ENCODE measurements around the gene HDAC3.

Gene HDAC3

DNA sequence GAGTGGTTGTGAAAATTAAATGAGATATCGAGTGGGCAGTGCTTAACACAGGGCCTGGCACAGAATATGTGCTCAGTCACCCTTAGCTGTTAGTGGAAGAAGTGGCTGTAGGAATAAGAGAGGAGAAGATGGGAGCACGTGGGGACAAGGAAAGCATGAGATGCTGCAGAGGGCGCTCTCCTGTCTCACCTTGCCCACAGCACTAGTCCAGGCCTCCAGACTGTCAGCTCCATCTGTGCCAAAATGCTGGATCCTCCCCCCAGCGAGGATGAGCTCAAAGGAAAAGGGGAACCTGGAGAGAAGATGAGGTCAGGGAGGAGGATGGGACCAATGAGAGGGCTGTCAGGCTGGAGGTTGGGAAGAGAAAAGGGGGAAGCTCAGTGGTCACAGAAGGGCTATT is 32.9 kb upstream of the HDAC3 start:
- H3K36me3 Mint-ChIP-seq, result no peaks in the 10 kb centered on the region
- no peak overlapping the region for H3K4me3 Mint-ChIP-seq
- peaks cover 5% of the 10 kb centered on the region for H3K4me1 Mint-ChIP-seq
- ATAC-seq (ENCODE audit: low read depth) (no peak), DNase-seq (ENCODE audit: low spot score in 2 of 2) (no peak)
- H3K27ac Mint-ChIP-seq, result no peak overlapping the region
- H3K27me3 Mint-ChIP-seq, result peaks cover 2% of the 10 kb centered on the region
- no peaks in the 10 kb centered on the region for H3K9me3 Mint-ChIP-seq

DNA sequence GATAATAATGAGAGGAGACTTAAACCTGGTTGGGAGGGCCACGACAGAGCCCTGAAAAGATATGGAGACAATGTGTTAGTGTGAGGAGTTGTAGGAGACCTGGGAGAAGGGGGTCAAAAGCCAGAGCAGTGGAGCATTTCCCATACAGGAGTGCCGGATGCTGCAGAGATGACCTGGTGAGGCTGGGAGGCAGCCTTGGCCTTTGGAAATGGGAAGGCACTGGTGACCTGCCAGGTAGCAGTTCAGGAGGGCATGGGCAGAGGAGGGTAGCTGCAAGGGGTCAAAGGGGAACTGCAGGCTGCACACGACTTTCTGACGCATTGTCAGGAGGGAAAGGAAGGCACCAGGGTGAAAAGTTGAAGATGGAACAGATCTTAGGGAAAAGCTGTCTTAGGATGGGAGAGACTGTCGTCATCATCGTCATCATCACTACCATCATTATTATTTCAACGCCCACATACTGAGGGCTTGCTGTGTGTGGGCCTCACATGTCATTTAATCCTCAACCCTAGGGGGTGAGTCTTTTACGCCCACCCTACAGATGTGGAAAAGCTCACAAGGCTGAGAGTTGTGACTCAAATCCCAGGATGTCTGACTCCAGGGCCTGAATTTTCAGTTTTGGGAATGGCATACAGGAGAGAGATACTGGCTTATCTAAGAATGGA is 32.1 kb upstream of the HDAC3 start:
- no peak overlapping the region for H3K27ac Mint-ChIP-seq
- H3K4me1 Mint-ChIP-seq, result peaks cover 5% of the 10 kb centered on the region
- no peaks in the 10 kb centered on the region for H3K9me3 Mint-ChIP-seq
- no peaks in the 10 kb centered on the region for H3K36me3 Mint-ChIP-seq
- no peak for DNase-seq (ENCODE audit: low spot score in 2 of 2)
- no peak overlapping the region for H3K4me3 Mint-ChIP-seq
- no peak for ATAC-seq (ENCODE audit: low read depth)
- H3K27me3 Mint-ChIP-seq, result peaks cover 2% of the 10 kb centered on the region

DNA sequence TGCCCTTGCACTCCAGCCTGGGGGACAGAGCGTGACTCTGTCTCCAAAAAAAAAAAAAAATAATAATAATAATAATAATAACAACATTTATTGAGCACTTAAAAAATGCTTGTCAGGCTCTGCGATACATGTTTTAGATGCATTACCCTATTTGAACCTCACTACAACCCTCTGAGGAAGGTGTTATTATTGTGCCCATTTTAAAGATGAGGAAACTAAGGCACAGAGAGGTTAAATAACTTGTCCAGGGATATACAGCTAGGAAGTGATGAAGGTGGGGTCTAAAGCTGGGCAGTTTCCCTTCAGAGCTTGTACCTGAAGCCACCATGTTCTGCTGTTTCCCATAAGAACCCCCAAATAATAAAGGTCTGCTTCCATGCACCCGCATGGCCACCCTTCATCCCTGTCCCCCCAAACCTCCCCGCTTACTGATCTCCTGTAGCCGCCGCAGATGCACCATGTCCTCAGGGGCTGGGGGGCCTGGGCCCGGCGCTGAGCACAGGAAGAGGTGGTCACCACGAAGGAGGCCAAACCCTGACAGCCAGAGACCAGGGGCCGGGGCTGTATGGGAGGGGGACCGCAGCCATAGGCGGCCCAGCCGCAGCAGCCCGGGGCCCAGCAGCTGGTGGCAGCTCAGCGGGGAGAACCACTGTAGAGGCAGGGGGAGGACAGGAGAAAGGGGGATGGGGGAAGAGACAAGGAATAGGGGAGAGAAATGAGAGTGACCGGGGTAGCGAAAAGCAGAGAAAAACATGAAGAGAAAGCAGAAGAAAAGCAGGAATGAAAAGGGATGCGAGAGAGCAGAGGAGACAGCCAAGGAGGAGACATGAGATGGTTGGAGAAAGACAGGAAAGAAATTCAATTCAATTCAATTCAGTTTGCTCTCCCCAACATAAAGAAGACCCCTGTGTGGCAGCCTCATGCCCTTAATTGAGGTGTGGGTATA is 29.6 kb upstream of the HDAC3 start:
- H3K4me3 Mint-ChIP-seq, result no peak overlapping the region
- no peak overlapping the region for H3K27ac Mint-ChIP-seq
- no peak for ATAC-seq (ENCODE audit: low read depth)
- DNase-seq (ENCODE audit: low spot score in 2 of 2), result no peak
- H3K27me3 Mint-ChIP-seq, result no peaks in the 10 kb centered on the region
- H3K36me3 Mint-ChIP-seq, result no peaks in the 10 kb centered on the region
- H3K9me3 Mint-ChIP-seq, result no peaks in the 10 kb centered on the region
- H3K4me1 Mint-ChIP-seq, result peaks cover 3% of the 10 kb centered on the region

DNA sequence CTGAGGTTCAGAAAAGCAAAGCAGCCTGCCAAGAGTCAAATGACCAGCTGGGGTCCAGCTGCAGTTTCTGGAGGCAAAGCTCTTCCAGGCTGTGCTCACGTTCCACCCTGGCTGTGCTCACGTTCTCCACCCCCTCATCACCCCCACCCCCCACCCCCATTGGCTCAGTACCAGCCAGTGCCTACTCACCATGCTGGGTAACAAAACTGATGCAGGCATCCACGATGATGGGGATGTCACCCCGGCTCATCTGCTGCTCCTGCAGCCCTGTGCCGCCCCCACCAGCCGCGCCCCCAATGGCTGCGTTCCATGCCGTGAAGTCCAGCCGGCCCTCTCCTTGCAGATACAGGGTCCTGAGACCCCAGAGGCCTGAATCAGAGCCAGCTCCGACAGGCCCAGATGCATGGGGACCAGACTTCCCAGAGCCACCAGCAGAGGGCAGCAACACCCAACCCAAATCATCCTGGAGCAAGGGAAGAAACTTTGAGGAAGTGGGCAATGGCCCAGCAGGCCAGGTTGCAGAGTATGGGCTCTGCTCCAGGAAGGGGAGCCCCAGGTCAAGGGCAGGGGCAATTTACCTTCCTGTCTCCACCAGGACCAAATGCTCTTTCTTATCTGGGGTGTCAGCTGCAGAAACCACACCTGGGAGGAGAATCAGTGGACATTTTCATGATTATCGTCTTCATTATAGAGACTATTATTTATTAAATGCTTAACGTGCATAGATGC is 28.2 kb upstream of the HDAC3 start:
- no peaks in the 10 kb centered on the region for H3K36me3 Mint-ChIP-seq
- peak; percentile 70 to 76 for DNase-seq (ENCODE audit: low spot score in 2 of 2)
- H3K27ac Mint-ChIP-seq, result no peak overlapping the region
- no peaks in the 10 kb centered on the region for H3K9me3 Mint-ChIP-seq
- peak; percentile 100 for ATAC-seq (ENCODE audit: low read depth)
- H3K4me3 Mint-ChIP-seq, result no peak overlapping the region
- no peaks in the 10 kb centered on the region for H3K27me3 Mint-ChIP-seq
- peaks cover 3% of the 10 kb centered on the region for H3K4me1 Mint-ChIP-seq

DNA sequence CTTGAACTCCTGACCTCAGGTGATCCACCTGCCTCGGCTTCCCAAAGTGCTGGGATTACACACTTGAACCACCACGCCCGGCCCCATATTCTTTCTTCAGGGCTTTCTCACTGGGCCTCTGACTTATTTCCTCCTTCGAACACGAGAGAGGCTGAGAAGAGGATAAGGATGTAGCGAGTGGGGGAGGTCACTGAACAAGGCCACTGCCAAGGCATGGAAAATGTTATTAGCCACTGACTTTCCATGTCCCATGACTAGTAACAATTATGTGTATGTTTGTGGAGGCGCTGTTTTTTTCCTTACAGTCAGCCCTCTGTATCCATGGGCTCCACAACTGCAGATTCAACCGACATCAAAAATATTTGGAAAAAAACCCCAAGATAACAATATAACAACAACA is 26.9 kb upstream of the HDAC3 start:
- Mint-ChIP-seq H3K4me3 (no peak overlapping the region), H3K27ac (no peak overlapping the region), H3K4me1 (peaks cover 3% of the 10 kb centered on the region), H3K9me3 (peaks cover 2% of the 10 kb centered on the region), H3K27me3 (peaks cover 2% of the 10 kb centered on the region), H3K36me3 (peaks cover 3% of the 10 kb centered on the region)
- ATAC-seq (ENCODE audit: low read depth), result no peak
- no peak for DNase-seq (ENCODE audit: low spot score in 2 of 2)

DNA sequence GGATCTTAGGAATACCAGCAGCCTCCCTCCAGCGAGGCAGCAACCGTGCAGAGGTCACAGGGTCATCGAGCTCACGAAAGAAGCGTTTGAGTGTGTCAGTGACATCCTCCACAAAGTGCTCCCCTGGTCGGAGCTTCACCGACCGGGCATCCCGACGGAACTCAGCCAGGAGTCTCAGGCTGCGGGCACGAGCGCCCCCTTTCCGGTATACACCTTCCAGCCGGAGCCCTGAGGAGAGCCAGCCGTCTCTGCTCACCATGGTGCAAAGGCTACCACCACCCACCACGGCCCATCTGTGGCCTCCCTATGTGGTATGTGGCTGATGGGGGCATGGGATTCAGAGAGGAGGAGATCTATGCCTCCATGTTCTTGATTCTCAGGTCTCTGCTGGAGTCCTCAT is 25.4 kb upstream of the HDAC3 start:
- Mint-ChIP-seq H3K27me3 (peaks cover 9% of the 10 kb centered on the region), H3K4me1 (peaks cover 3% of the 10 kb centered on the region), H3K36me3 (peaks cover 3% of the 10 kb centered on the region), H3K27ac (no peak overlapping the region), H3K9me3 (peaks cover 2% of the 10 kb centered on the region), H3K4me3 (no peak overlapping the region)
- ATAC-seq (ENCODE audit: low read depth), result no peak
- DNase-seq (ENCODE audit: low spot score in 2 of 2), result no peak

DNA sequence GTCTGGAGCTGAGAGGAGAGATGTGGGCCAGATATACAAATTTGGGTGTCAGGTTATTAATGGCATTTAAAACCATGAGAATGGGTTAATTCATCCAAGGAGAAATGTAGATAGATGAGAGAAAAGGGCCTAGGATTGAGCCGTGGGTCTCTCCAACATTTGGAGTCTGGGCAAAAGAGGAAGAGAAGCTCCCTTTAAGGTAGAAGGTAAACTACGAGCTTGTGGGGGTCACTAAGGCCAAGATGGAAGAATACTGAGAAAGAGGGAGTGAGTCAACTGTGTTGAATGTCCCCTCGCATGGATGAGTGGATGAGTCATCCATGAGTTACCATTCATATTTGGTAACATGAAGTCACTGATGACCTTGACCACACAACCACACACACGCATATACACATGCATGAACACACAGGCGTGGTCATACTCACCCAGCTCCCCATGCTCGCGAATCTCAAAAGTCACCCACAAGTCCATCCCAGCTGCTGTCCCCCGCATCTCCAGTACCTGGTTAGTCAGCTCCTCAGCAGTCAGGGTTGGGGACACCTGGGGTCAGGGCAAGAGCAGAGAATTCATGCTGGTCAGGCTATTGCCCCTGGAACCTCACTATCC is 21.4 kb upstream of the HDAC3 start:
- H3K27me3 Mint-ChIP-seq, result peaks cover 21% of the 10 kb centered on the region
- no peak for DNase-seq (ENCODE audit: low spot score in 2 of 2)
- ATAC-seq (ENCODE audit: low read depth), result no peak

DNA sequence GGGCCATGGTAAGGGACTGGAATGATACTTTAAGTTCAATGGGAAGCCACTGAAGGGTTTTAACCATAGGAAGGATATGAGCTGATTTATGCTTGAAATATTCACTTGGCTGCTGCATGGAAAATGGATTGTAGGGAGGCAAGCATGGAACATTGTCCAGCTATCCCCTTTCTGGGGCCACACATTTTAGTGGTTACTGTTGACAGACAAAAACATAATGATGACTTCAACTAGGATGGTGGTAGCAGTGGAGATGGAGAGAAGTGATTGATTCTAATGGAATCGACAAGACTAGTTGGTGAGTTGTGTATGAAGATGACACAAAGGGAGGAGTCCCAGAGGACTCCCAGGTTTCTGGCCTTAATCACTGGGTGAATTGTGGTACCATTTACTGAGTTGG is 20.8 kb upstream of the HDAC3 start:
- ATAC-seq (ENCODE audit: low read depth), result no peak
- no peak overlapping the region for H3K27ac Mint-ChIP-seq
- no peak overlapping the region for H3K4me3 Mint-ChIP-seq
- peaks cover 4% of the 10 kb centered on the region for H3K4me1 Mint-ChIP-seq
- DNase-seq (ENCODE audit: low spot score in 2 of 2), result no peak
- peaks cover 2% of the 10 kb centered on the region for H3K9me3 Mint-ChIP-seq
- H3K27me3 Mint-ChIP-seq, result peaks cover 21% of the 10 kb centered on the region
- peaks cover 3% of the 10 kb centered on the region for H3K36me3 Mint-ChIP-seq

More for the DNA sequence above, 21.4 kb upstream of the HDAC3 start:
- no peak overlapping the region for H3K4me3 Mint-ChIP-seq
- H3K27ac Mint-ChIP-seq, result no peak overlapping the region
- H3K9me3 Mint-ChIP-seq, result peaks cover 2% of the 10 kb centered on the region
- H3K4me1 Mint-ChIP-seq, result no peaks in the 10 kb centered on the region
- peaks cover 3% of the 10 kb centered on the region for H3K36me3 Mint-ChIP-seq

DNA sequence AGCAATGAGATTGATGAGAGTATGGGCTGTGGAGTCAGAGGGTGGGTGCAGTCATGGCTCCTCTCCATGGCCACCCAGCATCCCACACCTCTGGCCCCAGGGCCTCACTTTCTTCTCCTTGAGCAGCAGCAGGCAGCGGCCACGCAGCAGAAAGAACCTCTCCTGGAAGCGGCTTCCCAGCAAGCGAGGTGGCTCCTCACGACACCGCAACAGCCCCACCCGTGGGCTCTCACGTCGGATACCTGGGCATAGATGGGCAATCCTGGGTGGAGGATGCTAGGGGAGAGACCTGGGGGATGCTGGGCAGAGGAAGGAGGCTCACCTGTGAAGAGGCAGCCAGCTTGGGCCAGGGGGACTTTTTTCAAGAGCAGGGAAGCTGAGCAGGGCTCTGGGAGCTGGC is 19.7 kb upstream of the HDAC3 start:
- DNase-seq (ENCODE audit: low spot score in 2 of 2) (no peak), ATAC-seq (ENCODE audit: low read depth) (no peak)
- peaks cover 2% of the 10 kb centered on the region for H3K9me3 Mint-ChIP-seq
- peaks cover 3% of the 10 kb centered on the region for H3K36me3 Mint-ChIP-seq
- no peak overlapping the region for H3K27ac Mint-ChIP-seq
- H3K4me1 Mint-ChIP-seq, result peaks cover 10% of the 10 kb centered on the region
- H3K27me3 Mint-ChIP-seq, result peaks cover 21% of the 10 kb centered on the region
- H3K4me3 Mint-ChIP-seq, result no peak overlapping the region

DNA sequence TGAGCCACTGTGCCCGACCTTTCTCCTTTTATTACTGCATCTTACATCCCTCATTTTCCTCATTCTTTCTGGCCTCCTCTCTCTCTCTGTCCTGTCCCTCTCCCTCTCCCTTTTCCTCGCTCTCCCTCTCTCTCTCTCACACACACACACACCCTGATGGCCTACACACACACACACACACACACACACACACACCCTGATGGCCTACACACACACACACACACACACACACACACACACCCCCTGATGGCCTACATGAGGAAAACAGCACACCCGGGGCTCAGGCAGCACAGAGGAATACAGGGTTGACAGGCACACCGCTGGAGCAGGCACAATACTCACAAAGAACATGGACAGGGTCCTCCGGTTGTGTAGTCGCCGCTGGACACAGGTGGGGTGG is 18.4 kb upstream of the HDAC3 start:
- H3K36me3 Mint-ChIP-seq, result peaks cover 3% of the 10 kb centered on the region
- peaks cover 2% of the 10 kb centered on the region for H3K9me3 Mint-ChIP-seq
- H3K27ac Mint-ChIP-seq, result no peak overlapping the region
- peaks cover 21% of the 10 kb centered on the region for H3K27me3 Mint-ChIP-seq
- no peak overlapping the region for H3K4me3 Mint-ChIP-seq
- ATAC-seq (ENCODE audit: low read depth), result no peak
- DNase-seq (ENCODE audit: low spot score in 2 of 2), result no peak
- H3K4me1 Mint-ChIP-seq, result peaks cover 18% of the 10 kb centered on the region

DNA sequence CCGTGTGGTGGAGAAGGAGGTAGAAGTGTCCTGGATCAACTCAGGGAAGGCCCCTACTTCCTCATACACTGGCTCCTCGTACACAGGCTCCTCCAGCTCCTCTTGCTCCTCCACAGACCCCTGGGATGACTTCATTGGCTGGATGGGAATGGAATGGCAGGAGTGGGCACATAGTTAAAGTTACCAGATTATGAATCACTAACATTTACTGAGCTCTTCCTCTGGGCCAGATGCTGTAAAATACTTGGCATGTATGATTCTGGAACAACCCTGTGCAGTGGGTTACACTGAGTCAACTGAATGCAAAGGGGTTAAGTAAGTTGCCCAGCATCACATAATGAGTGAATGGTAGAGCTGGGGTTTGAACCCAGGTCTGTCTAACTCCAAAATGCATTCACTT is 17.6 kb upstream of the HDAC3 start:
- ATAC-seq (ENCODE audit: low read depth) (no peak), DNase-seq (ENCODE audit: low spot score in 2 of 2) (no peak)
- Mint-ChIP-seq H3K27me3 (peaks cover 19% of the 10 kb centered on the region), H3K9me3 (peaks cover 1% of the 10 kb centered on the region), H3K4me1 (peaks cover 23% of the 10 kb centered on the region), H3K27ac (no peak overlapping the region), H3K4me3 (no peak overlapping the region), H3K36me3 (peaks cover 2% of the 10 kb centered on the region)

DNA sequence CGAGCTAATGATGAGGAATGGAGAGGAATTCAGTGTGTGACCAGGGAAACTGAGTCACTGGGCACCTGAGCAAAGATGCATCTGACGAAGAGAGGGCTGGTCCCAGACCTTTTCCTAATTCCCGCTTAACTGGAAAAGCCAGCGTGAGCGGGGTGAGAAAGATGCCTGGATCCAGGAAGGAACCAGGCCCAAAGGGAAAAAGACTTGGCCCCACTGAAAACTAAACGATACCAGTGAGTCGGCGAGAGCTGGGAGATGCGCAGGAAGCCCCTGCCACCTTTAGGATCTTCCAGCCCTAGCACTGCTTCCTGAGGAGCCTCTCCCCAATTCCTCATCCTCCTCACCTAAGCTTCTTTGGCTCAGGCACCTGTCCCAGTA is 15.1 kb upstream of the HDAC3 start:
- H3K9me3 Mint-ChIP-seq, result no peaks in the 10 kb centered on the region
- H3K27ac Mint-ChIP-seq, result peak overlapping the region; percentile 88
- peaks cover 6% of the 10 kb centered on the region for H3K36me3 Mint-ChIP-seq
- H3K4me3 Mint-ChIP-seq, result peak overlapping the region; percentile 98
- peaks cover 11% of the 10 kb centered on the region for H3K27me3 Mint-ChIP-seq
- no peak for DNase-seq (ENCODE audit: low spot score in 2 of 2)
- H3K4me1 Mint-ChIP-seq, result peaks cover 29% of the 10 kb centered on the region
- no peak for ATAC-seq (ENCODE audit: low read depth)

DNA sequence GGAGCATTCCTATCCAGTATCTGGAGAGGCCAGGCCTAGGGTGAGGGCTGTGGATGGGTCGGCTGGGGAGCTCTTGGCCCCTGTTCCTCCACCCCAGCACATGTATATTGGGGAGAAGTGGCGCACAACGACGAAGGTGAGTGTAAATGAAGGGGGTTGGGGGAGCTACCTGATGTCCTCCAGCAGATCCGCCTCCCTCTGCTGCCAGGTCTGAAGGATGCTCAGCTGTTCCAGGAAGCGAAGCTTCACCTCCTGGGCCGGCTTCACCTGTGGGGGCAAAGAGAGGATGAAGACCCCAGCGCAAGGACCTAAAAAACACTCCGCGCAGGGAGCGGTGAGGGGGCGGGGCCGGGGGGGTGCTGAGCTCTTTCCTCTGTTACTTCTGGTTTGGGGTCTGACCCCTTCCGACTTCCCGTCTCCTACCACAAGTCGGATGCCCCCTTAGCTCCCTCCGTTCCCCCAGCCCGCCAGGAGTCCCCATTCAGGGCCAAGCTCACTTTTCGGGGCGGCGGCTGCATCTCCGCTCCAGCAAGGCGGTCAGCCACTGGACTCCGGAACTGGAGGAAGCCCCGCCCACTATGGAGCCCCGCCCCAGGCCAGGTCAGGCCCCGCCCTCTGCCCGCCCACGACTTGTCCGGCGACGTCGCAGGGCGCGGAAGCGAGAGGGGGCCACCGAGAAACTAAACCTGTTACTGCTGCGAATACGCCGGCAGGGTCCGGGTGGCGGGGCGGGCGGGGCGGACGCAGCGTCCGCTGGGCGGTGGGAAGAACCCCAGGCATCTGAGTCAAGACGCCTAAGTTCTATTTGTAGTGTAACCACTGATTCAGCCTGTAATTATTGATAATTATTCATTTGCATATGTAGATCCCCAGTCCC is 14.4 kb upstream of the HDAC3 start, which contains the start of gene FCHSD1:
FCHSD1 (minus strand) TSS at position 568 of the 877 bp plus-strand sequence; CDS start at position 518, 50 bp downstream.
- DNase-seq (ENCODE audit: low spot score in 2 of 2) (peak; percentile 73 to 85), ATAC-seq (ENCODE audit: low read depth) (peak; percentile 96)
- Mint-ChIP-seq H3K27ac (peak within 1 kb of the TSS; percentile 88), H3K9me3 (no peaks in the 10 kb centered on the region), H3K4me3 (peak within 1 kb of the TSS; percentile 98), H3K36me3 (peaks cover 9% of the 10 kb centered on the region), H3K27me3 (peaks cover 9% of the 10 kb centered on the region), H3K4me1 (peaks cover 30% of the 10 kb centered on the region)

Measured in memory B cell (primary cell).